ENCODE measurements around the gene ART5.

GRCh38 chr11:3622521-3622920 lies 19.3 kb downstream of the ART5 start:
- TF ChIP-seq CTCF (conservative IDR thresholded peaks at IDR 0.05; ENCODE audit: low read depth in 2 of 2) = no peak
- TF ChIP-seq POLR2AphosphoS5 (IDR thresholded peaks at IDR 0.05; ENCODE audit: low read depth) = no peak
- no peak for TF ChIP-seq REST (IDR thresholded peaks at IDR 0.05; ENCODE audit: unreplicated experiment)
- TF ChIP-seq EZH2 (IDR thresholded peaks at IDR 0.05; ENCODE audit: low read depth, unreplicated experiment) = no peak
- no peak for TF ChIP-seq ETS1 (IDR thresholded peaks at IDR 0.05)
- no peak for TF ChIP-seq CREB1 (CRISPR knock-in tag; IDR thresholded peaks at IDR 0.05; ENCODE audit: low read depth)
- no peak for TF ChIP-seq EZH2phosphoT487 (IDR thresholded peaks at IDR 0.05; ENCODE audit: unreplicated experiment)
- no peak for TF ChIP-seq JUNB (IDR thresholded peaks at IDR 0.05; ENCODE audit: unreplicated experiment)
- no peak for TF ChIP-seq ZNF462 (CRISPR knock-in tag; IDR thresholded peaks at IDR 0.05)
- no peak for TF ChIP-seq NANOG (IDR thresholded peaks at IDR 0.05; ENCODE audit: borderline replicate concordance)
- TF ChIP-seq ZNF331 (CRISPR knock-in tag; IDR thresholded peaks at IDR 0.05; ENCODE audit: low read depth) = no peak
- no peak for TF ChIP-seq STAT1 (IDR thresholded peaks at IDR 0.05; ENCODE audit: unreplicated experiment)

All from GM23338 (cell line).